Bone marrow (tissue), 2 donors: ENCODE results near the gene LRRC8A.
"Not testable (repeated sequence)": the region's sequence is repeated elsewhere in the genome, so short reads cannot be mapped to it uniquely, and the experiment has no call there.

Source experiments
- DNase-seq, 2 donors: peaks; one replicate each; lab custom pipeline; 2025; lab: John Stamatoyannopoulos, UW

The LRRC8A gene

DNA sequence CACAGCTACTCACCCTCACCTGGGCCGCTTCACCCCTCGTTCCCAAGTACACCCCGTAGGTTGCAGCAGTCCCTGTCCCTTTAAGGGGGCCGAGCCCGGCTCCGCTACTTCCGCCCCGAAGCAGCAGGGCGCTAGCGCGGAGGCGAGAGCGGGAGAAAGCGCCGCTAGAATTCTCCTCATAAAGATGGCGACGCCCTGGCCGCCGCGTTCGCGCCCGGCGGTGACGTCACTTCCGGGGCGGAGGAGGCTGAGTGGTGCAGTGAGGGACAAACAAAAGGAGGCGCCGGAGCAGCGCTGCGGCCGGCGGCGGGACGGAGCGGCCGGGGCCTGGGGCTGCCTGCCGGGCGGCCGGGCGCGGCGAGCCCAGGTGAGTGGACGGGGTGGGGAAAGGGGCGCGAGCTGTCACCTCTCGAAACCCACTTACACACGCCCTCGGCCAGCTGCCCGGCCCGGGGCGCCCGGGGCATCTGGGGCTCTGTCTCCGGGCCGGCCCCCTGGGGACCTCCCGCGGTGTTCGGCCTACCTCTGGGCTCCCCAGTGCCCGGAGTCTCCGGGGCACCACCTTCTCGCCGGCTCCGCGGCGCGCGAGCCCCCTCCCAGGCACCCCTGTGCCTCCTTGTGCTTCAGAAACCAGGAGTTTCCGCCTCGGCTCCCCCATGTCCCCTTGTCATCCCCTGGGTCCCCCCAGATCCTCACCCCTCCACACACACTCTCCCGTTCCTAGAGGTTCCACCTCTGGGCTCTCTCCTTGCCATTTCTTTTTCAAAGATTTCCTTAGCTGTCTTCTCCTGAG, at the start of gene LRRC8A, which contains the start of gene KYAT1:
Gene LRRC8A, plus strand, starts transcription at position 250 of the 793 bp plus-strand sequence. CDS start 25,032 bp downstream, outside the sequence.
Gene KYAT1, minus strand, starts transcription at position 67 of the 793 bp plus-strand sequence. CDS start 36,545 bp downstream, outside the sequence.
- peak; percentile 91 to 94 for DNase-seq

DNA sequence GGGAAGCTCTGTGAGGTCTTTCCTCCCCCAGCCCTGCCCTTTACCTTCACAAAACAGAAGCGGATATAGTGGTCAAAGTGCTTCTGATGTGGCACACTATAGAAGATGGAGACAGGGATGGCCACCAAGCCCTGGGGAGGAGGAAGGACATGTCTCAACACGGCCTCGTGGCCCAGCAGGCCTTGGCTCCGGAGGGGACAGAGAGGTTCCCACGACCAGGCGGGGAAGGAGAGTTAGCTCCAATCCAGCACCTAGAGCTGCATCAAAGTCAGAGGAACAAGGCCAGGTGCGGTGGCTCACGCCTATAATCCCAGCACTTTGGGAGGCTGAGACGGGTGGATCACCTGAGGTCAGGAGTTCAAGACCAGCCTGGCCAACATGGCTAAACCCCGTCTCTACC, 48.2 kb upstream of the LRRC8A start:
- DNase-seq: no peak

DNA sequence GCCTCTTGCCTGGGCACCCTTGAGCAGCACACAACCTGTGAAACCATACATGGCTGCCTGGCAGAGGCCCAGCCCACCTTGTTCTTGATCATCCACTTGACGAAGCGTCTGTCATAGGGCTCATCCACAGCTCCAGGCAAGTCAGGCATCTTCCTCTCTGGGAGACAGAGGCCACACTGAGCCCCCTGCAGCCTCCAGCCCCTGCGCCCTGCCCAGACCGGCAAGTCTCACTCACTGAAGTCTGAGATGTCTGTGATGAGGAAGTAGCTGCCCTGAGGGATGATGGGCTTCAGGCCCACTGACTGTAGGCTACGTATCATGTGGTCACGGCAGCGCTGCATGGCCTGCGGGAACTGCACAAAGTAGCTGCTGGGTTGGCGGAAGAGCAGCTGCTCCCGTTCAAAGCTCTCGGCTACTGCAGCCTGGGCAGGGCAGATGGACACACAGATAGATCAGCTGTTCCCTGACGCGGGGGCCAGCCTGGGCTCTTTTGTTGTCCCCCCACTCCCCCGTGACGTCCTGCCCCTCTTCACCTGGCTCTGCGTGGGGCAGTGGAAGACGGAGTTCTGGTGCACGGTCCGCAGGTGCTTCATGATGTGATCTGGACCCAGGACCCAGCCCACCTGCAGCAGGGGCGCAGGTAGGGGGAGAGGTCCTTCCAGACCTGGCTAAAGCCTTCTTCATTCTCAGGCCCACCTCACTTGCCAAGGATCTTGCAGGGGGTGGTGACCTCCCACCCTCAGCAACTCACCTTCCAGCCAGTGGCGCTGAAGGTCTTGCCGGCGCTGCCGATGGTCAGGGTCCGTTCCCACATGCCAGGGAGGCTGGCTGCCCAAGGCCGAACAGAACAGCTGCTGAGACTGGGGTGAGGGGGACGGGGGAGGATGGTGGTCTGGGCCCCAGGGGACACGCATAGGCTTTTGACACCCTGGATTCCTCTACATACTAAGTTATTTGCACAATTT, 46.4 kb upstream of the LRRC8A start:
- DNase-seq: no peak

DNA sequence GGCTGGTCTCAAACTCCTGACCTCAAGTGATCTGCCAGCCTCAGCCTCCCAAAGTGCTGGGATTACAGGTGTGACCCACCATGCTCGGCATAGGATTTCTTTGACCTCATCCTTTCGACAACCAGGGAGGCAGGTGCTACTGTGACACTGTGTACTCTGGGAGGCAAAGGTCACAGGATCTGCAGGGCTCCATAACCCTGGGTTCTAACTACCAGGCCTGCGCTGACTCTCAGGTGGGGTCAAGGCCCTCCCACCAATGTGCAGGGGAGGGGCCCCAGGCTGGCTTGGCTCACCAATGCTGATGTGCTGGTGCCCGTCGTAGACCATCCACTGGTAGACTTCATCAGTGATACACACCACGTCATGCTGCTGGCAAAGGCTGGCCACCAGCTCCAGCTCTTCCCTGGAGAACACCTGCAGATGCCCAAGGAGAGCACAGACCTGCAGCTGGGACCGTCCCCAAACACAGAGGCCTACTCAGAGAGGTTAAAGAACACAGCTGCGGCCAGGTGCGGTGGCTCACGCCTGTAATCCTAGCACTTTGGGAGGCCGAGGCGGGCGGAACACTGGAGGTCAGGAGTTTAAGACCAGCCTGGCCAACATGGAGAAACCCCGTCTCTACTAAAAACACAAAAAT, 45.3 kb upstream of the LRRC8A start:
- no peak for DNase-seq

DNA sequence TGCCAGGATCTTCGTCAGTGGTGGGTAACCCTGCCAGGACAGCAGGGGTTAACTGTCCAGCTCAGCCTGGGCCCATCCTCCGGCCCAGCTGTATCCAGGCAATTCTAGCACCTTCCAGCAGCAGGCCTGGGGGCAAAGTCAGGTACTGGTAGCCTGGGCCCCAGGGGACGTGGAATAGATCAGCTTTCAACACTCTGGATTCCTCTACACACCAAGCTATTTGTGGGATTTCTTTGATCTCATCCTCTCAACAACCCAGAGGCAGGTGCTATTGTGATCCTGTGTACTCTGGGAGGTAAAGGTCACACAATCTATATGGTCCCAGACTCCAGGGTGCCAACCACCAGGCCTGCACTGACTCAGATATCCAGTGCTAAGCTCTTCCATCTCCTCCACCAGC, 43.6 kb upstream of the LRRC8A start:
- no peak for DNase-seq

DNA sequence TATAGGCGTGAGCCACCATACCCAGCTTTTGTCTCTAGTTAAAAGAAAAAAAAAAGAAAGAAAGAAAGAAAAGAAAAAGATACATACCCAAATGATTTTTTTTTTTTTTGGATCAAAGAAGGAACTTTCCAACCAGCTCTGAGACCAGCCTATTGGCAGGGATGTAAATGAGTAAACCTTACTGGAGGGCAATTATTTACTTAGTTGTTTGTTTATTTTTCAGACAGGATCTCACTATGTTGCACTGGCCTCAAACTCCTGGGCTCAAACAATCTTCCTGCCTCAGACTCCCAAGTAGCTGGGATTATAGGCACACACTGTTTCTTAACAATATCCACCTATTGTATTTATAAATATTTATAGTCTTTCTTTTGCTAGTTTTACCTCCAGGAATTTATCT, 41.4 kb upstream of the LRRC8A start:
- no peak for DNase-seq

DNA sequence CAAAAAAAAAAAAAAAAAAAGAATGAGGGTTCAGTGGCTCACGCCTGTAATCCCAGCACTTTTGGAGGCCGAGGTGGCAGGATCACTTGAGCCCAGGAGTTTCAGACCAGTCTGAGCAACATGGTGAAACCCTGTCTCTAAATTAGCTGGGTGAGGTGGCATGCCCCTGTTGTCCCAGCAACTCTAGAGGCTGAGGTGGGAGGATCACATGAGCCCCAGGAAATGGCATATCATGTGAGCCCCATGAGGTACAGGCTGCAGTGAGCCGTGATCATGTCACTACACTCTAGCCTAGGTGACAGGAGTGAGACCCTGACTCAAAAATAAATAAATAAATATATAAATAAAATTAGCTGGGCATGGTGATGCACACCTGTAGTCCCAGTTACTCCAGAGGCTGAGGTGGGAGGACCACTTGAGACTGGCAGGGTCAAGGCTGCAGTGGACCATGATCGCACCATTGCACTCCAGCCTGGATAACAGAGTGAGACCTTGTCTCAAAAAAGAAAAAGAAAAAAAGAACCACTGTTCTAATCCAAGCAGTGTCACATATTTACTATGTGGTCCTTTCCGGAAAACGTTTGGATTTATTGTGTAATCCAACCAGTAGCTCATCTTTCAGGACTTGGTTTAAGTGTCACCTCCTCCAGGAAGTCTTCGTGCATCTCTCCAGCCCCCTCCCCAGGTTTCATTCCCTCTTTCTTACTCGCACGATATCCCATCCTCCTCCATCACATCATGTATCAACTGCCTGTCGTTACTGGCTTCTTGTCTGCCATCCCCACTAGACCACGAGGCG, 40.0 kb upstream of the LRRC8A start:
- DNase-seq: no peak

DNA sequence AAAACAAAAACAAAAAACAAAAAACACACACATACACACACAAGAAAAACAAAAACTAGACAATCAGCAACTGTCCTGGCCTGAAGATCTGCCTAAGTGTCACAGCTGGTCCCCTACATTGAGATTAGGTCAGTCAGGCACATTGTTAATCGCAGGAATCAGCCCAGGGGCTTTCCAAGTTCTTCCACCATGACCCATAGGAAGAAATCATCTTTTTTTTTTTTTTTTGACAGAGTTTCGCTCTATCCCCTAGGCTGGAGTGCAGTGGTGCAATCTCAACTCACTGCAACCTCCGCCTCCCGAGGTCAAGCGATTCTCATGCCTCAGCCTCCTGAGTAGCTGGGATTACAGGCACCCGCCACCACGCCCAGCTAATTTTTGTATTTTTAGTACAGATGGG, 38.8 kb upstream of the LRRC8A start:
- DNase-seq: not testable (repeated sequence)

DNA sequence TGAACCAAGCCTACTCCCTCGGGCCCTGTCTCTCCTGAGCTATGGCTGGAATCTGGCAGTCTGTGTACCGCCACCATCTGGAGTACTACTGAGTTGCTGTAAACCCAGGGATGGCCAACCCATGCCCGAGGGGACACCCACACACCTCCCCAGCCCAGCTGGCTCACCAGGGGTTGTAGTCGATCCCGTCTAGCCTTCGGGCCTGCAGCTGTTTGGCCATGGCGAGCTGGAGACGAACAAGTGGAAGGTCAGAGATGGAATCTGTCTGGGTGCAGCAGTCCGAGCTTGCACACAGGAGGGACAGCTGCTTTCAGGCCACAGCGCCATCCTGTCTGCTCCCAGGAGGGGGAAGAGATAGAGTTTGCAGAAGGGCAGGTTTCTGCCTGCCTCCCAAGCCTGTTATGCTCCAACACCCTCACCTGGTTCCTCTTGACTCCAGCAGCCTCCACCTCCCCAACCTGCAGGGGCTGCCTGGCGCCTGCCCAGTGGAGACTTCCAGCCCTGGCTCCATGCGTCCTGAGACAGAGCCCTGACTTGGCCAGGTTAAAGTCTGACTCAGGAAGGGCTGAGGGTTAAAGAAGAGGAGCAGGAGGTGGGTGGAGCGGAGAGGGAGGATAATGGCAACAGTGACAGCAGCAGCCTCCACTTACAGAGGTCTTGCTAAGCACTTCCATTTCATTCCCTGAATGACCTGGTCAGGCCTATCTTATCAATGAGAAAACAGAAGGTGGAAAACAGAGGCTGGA, 36.6 kb upstream of the LRRC8A start:
- DNase-seq: no peak

DNA sequence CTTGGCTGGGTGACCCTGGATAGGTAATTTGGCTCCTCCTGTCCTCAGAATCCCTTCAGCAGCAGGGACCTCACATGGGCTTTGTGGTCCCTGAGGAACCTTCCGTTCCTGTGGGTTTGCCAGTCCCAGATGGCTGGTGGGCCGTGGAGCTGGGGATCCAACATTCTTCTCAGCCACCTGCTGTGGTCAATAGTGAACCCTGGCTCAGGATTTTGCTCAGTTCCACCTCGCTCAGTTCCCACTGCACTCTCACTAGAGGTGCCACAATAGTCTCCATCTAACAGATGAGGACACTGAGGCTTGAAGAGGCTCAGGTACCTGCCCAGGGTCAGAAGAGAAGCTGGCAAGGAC, 35.3 kb upstream of the LRRC8A start:
- DNase-seq: no peak

DNA sequence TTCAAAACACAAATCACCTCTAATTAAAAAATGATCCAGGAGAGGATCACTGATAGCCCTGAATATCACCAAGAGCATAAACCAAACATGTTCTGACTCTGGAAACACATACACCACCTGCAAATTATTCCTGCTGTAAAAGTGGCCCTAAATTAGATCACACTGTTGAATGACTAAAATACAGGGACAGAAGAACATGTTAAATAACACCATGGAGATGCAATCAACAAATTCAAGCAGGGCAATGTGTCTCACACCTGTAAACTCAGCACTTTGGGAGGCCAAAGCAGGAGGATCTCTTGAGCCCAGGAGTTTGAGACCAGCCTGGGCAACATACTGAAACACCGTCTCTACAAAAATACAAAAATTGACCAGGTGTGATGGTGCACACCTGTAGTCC, 34.1 kb upstream of the LRRC8A start:
- no peak for DNase-seq

DNA sequence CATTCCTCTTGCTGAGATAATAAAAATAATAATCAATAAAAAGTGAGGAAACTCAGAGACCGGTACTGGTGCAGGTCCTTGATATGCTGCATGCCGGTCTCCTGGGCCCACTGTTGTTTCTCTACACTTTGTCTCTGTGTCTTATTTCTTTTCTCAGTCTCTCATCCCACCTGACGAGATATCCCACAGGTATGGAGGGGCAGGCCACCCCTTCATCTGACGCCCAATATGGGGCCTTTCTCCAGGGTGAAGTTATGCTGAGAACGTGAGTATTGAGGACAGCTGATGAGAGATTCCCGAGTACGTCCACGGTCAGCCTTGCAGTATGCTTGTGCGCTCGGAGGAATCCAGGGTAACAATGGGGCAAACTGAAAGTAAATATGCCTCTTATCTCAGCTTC, 30.9 kb upstream of the LRRC8A start:
- DNase-seq: not testable (repeated sequence)

DNA sequence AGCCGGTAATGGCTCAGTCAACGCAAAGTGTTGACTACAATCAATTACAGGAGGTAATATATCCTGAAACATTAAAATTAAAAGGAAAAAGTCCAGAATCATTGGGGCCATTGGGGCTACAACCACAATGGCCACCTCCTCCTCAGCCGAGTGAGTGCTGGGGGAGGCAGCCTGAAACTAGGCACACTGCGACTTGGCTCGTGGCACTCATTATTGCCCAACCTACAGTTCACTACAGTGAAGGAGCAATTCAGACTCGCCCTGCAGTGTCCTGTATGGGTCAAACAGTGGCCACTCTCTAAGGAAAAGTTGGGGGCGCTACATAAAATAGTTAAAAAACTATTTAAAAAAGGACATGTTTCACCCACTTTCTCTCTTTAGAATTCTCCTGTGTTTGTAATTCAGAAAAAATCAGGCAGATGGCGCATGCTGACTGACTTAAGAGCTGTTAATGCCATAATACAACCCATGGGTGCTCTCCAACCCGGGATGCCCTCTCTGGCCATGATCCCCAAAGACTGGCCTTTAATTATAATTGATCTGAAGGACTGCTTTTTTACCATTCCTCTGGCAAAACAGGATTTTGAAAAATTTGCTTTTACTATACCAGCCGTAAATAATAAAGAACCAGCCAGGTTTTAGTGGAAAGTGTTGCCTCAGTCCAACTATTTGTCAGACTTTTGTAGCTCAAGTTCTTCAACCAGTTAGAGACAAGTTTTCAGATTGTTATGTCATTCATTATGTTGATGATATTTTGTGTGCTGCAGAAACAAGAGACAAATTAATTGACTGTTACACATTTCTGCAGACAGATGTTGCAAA, 29.9 kb upstream of the LRRC8A start:
- DNase-seq: peak in 1 of 2 donors; percentile 5

DNA sequence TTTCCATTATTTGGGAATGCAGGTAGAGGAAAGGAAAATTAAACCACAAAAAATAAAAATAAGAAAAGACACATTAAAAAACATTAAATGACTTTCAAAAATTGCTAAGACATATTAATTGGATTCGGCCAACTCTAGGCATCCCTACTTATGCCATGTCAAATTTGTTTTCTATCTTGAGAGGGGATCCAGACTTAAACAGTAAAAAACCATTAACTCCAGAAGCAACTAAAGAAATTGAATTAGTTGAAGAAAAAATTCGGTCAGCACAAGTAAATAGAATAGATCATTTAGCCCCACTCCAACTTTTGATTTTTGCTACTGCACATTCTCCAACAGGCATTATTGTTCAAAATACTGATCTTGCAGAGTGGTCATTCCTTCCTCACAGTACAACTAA, 29.3 kb upstream of the LRRC8A start:
- not testable (repeated sequence) for DNase-seq

DNA sequence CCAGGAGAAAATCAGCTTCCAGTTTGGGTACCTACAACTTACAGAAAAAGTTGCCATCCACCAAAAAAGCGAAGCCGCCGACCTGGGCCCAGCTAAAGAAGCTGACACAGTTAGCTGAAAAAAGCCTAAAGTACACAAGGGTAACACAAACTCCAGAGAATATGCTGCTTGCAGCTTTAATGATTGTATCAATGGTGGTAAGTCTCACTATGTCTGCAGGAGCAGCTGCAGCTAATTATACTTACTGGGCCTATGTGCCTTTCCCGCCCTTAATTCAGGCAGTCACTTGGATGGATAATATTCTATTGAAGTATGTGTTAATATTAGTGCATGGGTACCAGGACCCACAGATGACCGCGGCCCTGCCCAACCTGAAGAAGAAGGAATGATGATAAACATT, 27.5 kb upstream of the LRRC8A start:
- DNase-seq: not testable (repeated sequence)

DNA sequence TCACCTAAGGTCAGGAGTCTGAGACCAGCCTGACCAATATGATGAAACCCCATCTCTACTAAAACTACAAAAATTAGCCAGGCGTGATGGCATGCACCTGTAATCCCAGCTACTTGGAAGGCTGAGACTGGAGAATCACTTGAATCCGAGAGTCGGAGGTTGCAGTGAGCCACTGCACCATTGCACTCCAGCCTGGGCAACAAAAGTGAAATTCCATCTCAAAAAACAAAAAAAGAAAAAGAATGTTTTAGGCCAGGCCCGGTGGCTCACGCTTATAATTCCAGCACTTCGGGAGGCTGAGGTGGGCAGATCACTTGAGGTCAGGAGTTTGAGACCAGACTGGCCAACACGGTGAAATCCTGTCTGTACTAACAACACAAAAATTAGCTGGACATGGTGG, 23.5 kb upstream of the LRRC8A start:
- DNase-seq: not testable (repeated sequence)

DNA sequence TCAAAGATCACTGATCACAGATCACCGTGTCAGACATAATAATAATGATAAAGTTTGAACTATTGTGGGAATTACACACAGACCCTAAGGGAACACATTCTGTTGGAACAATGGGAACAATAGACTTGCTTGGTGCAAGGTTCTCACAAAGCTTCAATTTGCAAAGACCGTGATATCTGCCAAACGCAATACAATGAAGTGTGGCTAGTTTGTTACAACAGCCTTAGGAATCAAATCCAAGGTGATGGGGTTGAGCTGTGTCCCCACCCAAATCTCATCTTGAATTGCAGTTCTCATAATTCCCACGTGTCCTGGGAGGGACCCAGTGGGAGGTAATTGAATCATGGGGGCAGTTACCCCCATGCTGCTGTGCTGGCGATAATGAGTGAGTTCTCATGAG, 21.0 kb upstream of the LRRC8A start:
- DNase-seq: no peak

DNA sequence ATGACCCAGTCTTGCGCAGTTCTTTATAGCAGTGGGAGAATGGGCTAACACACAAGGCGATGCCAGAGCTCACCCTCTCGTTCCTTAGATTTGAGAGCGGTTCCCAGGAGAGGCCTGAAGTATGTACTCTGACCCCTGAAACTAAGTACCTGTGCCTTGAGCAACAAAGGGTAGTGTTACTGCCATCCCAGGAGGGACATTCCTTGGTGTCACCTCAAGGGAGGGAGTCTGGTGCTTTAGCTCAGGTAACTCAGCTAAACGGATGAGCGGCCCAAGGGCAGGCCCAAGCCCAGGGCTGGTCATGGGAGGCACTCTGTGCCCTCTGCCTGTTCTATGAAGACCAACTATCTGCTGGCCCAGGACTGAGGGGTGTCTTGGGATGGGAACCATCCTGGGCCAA, 20.4 kb upstream of the LRRC8A start:
- DNase-seq: no peak

DNA sequence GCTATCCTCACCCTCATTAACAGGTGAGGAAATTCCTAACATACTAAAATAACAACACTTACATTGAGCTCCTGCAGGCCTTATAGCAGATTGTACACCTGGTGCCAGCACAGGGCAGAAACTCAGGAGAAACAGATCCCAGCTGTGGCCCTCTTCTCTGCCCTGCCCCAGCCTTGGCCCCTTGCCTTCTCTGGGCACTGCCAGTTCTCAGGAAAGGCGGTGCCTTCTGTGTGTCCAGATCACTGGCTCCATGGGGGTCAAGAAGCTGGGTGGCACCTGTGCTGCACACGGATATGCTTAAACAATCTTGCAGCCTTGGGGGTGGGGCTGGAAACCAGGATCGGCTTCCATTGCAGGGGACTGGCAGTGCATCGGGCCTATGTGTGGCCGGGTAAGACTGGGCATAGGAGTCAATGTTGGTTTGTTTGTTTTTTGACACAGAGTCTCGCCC, 19.5 kb upstream of the LRRC8A start:
- DNase-seq: no peak

DNA sequence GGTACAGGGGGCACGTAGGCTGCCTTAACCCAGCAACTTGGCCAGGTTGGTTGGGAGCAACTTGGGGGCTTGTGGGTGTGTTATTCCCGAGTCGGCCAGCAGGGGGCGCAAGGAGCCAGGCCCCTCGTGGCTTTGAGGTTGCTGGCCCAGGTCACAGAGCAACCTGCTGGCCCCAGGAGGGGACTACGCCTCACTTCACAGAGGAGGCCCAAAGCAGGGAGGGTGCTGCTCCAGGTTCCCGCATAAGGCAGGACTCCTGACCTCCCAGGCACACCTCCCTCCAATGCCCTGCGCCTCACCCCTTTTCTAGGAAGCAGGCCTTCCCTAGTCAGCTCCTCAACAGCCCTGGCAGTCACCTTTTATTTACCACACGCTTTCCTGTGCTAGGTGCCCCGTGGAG, 18.3 kb upstream of the LRRC8A start:
- DNase-seq: peak; percentile 51 to 53
